GM12878 (cell line): ENCODE measurements around the gene APPL2. TPM values are rescaled to one million over a fixed set of nuclear protein-coding genes. Genes with fewer than 3 reads are reported as not detected.

Source experiments
- ATAC-seq: fragments of 200-7000 bp; cut with Tn5 transposase; 3 replicates; pipeline ENCODE4 v1.9.1; 2020; ENCODE audit warnings: mild to moderate bottlenecking, moderate library complexity
- BruUV-seq: library from RNA; stranded (reverse); fragments of 400-500 nt; replicated peaks from 2 replicates; lab custom pipeline; 2021; lab: Mats Ljungman, UMichigan
- CTCF ChIA-PET: fragments of 300-600 bp; sonication (Branson Sonifier 250); formaldehyde crosslinking; extraction: SDS; loops from one replicate; lab custom pipeline; 2021; ENCODE audit warnings: inconsistent platforms; lab: Yijun Ruan, JAX
- POLR2A ChIA-PET: fragments of 350-600 bp; formaldehyde crosslinking; extraction: SDS; loops from one replicate; lab custom pipeline; 2021; ENCODE audit warnings: inconsistent platforms; lab: Charles Lee
- RAD21 ChIA-PET: fragments of 300-600 bp; sonication (Branson Sonifier 250); formaldehyde crosslinking; loops from one replicate; lab custom pipeline; 2023; ENCODE audit warnings: antibody characterized with exemption; ENCODE audit not compliant: unreplicated experiment; lab: Charles Lee
- SMC1A ChIA-PET: fragments of 300-600 bp; sonication (Branson Sonifier 250); formaldehyde crosslinking; loops from one replicate; lab custom pipeline; 2023; ENCODE audit not compliant: unreplicated experiment, uncharacterized antibody; lab: Charles Lee
- DNase-seq: peaks from one replicate; pipeline ENCODE4 v3.0.0-alpha.2; 2011; ENCODE audit warnings: low read depth, low spot score
- FAIRE-seq: peaks from 3 replicates; lab custom pipeline; 2011; peaks lifted over from hg19 to GRCh38; lab: Jason Lieb, UNC
- H2AFZ ChIP-seq: 2 replicates; pipeline ENCODE4 v1.6.0; 2011; ENCODE audit warnings: low read depth, low read length, control low read depth; ENCODE audit not compliant: control insufficient read depth
- H3K27ac ChIP-seq: 2 replicates; pipeline ENCODE4 v1.5.1; 2011; ENCODE audit warnings: control low read depth; ENCODE audit not compliant: control insufficient read depth, insufficient read depth
- H3K27me3 ChIP-seq, 2 experiments: replicated peaks in 1 of 2; 2 replicates each; pipeline versions ENCODE4 v1.6.0 to v1.6.1; 2011; ENCODE audit warnings: low read length in 1 of 2; ENCODE audit not compliant: control insufficient read depth in 2 of 2, insufficient read depth in 2 of 2
- H3K36me3 ChIP-seq, 2 experiments: 2 replicates each; pipeline ENCODE4 v1.5.1; 2011; ENCODE audit warnings: low read length in 1 of 2; ENCODE audit not compliant: control insufficient read depth in 2 of 2, insufficient read depth in 2 of 2
- H3K4me1 ChIP-seq: 2 replicates; pipeline ENCODE4 v1.6.1; 2011; ENCODE audit warnings: mild to moderate bottlenecking, low read length, moderate library complexity, mixed read lengths; ENCODE audit not compliant: control insufficient read depth, insufficient read depth
- H3K4me2 ChIP-seq: 2 replicates; pipeline ENCODE4 v1.6.0; 2011; ENCODE audit warnings: control low read depth; ENCODE audit not compliant: control insufficient read depth, insufficient read depth
- H3K4me3 ChIP-seq: fragments of 200-600 bp; sonication (generic); 2 replicates; pipeline ENCODE4 v1.5.1; 2016
- H3K79me2 ChIP-seq: 2 replicates; pipeline ENCODE4 v1.6.0; 2011; ENCODE audit warnings: low read length; ENCODE audit not compliant: control insufficient read depth, insufficient read depth
- H3K9ac ChIP-seq: 2 replicates; pipeline ENCODE4 v1.8.0; 2011; ENCODE audit warnings: low read length, control low read depth, mixed read lengths; ENCODE audit not compliant: control insufficient read depth, insufficient read depth
- H3K9me3 ChIP-seq: replicated peaks from 3 replicates; pipeline ENCODE4 v1.5.1; 2011; ENCODE audit warnings: mild to moderate bottlenecking, low read length; ENCODE audit not compliant: control insufficient read depth, insufficient read depth
- H4K20me1 ChIP-seq: 2 replicates; pipeline ENCODE4 v1.6.0; 2011; ENCODE audit not compliant: control insufficient read depth, insufficient read depth
- FOXK2 ChIP-seq: fragments of 450-650 bp; IDR thresholded peaks from 2 replicates; pipeline ENCODE4 v1.6.1; 2017; ENCODE audit warnings: mild to moderate bottlenecking, moderate library complexity
- SPI1 ChIP-seq: IDR thresholded peaks from 2 replicates; pipeline ENCODE4 v1.6.1; 2011; ENCODE audit warnings: low read depth, mild to moderate bottlenecking, low read length, moderate library complexity, borderline replicate concordance; ENCODE audit not compliant: insufficient read depth
- TBL1XR1 ChIP-seq: IDR thresholded peaks from 2 replicates; pipeline ENCODE4 v1.6.1; 2012; ENCODE audit warnings: low read depth, low read length, improper control_type of control experiment
- WGBS: methylation state at CpG from one replicate; pipeline ENCODE4 v1.1.6; 2016; ENCODE audit warnings: low lambda C conversion rate; ENCODE audit not compliant: insufficient replicate concordance, insufficient coverage; ENCODE audit errors: missing lambda C conversion rate; 5-methylcytosine and 5-hydroxymethylcytosine counted together
- in situ Hi-C: fragments of 300-500 bp; cut with MboI; formaldehyde crosslinking; loops from 9 replicates; pipeline ENCODE4 v1.14.3; 2018; ENCODE audit warnings: mixed read lengths
- intact Hi-C: fragments of 100-400 bp; cut with micrococcal nuclease; formaldehyde crosslinking; loops from one replicate; pipeline ENCODE4 v1.14.2; 2022; ENCODE audit not compliant: unreplicated experiment
- polyA plus RNA-seq, 11 experiments: library from polyadenylated mRNA; depleted of rRNA in 4 of 11; unstranded in 6 of 11; stranded (reverse) in 5 of 11; fragments of >200 nt; fragmentation: Nextera tagmentation in 4 of 11; fragmentation: Illumina TruSeq in 1 of 11; extraction: Ambion mirVana in 4 of 11; extraction: Trizol in 1 of 11; gene quantifications; 1 replicate in 1 of 11; 2 replicates in 10 of 11; pipeline versions ENCODE4 v1.2.1 to v1.2.3, GENCODE V29; 2011 to 2016; ENCODE audit warnings: inconsistent platforms in 2 of 11, missing spikeins in 2 of 11, low read depth in 1 of 11
- total RNA-seq, 4 experiments: library from RNA; depleted of rRNA in 3 of 4; stranded (reverse); fragments of >200 nt in 3 of 4; fragmentation: Illumina TruSeq in 1 of 4; extraction: Trizol in 1 of 4; gene quantifications; 2 replicates each; pipeline versions ENCODE4 v1.2.1 to v1.2.3, GENCODE V29; 2013 to 2021
- TF ChIP-seq, protein P1 (sequence below): fragments of 450-650 bp; conservative IDR thresholded peaks from 2 replicates; pipeline ENCODE4 v1.6.1; 2017; ENCODE audit warnings: mild to moderate bottlenecking, moderate library complexity
- TF ChIP-seq, protein P2 (sequence below): fragments of 450-650 bp; IDR thresholded peaks from 2 replicates; pipeline ENCODE4 v1.6.1; 2018; ENCODE audit warnings: mild to moderate bottlenecking, low read depth, moderate library complexity; ENCODE audit not compliant: partially characterized antibody

The APPL2 gene
- total and polyA plus RNA-seq, 10 of the 15 experiments (the other 5 are each of a cell fraction or from before 2014, with no cell fraction given), result 1.9 to 14.2 (median 7.5) TPM

DNA sequence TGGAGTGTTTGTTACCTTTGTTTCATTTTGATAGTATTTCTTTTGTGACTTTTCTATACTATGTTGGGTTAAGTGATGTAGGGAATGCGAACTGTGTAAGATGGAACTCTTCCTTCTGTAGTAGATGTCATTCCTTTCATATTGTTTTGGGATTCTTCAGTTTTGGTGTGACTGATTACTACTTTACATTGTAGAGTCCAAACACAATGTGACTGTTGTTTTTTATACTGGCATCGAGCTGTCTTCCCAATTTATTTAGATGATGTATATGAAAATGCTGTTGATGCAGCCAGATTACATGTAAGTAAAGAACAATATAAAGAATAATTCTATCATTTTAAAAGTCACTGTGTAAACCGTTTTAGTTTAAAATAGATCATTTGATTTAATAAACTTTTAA is 93.7 kb downstream of the APPL2 start:
- SMC1A ChIA-PET, result no interaction called here
- in situ Hi-C loops (no loop called here), intact Hi-C loops (no loop called here)
- RAD21 ChIA-PET, result no interaction called here
- no peak for ATAC-seq
- no peaks in the 10 kb centered on the region for H3K79me2 ChIP-seq
- DNase-seq, result no peak
- no peak overlapping the region for H2AFZ ChIP-seq
- H3K4me3 ChIP-seq, result no peak overlapping the region
- H3K36me3 ChIP-seq, result peaks cover 0 to 14% of the 10 kb centered on the region in 2 experiments; a peak in 3 of 4 replicates
- no peak overlapping the region for H3K4me2 ChIP-seq
- no peaks in the 10 kb centered on the region for H4K20me1 ChIP-seq
- POLR2A ChIA-PET, result no interaction called here
- BruUV-seq, result no TSS peak
- CTCF ChIA-PET, result no interaction called here
- no peak for FAIRE-seq
- H3K27me3 ChIP-seq, result no peaks in the 10 kb centered on the region
- no peak overlapping the region for H3K9ac ChIP-seq
- no peaks in the 10 kb centered on the region for H3K9me3 ChIP-seq
- H3K27ac ChIP-seq, result no peak overlapping the region
- no peaks in the 10 kb centered on the region for H3K4me1 ChIP-seq
- WGBS, result 96% methylated on average over 3 of the region's 3 CpGs
- TF ChIP-seq SPI1 (no peak), FOXK2 (no peak), TBL1XR1 (no peak)
- TF ChIP-seq, protein P1, sequence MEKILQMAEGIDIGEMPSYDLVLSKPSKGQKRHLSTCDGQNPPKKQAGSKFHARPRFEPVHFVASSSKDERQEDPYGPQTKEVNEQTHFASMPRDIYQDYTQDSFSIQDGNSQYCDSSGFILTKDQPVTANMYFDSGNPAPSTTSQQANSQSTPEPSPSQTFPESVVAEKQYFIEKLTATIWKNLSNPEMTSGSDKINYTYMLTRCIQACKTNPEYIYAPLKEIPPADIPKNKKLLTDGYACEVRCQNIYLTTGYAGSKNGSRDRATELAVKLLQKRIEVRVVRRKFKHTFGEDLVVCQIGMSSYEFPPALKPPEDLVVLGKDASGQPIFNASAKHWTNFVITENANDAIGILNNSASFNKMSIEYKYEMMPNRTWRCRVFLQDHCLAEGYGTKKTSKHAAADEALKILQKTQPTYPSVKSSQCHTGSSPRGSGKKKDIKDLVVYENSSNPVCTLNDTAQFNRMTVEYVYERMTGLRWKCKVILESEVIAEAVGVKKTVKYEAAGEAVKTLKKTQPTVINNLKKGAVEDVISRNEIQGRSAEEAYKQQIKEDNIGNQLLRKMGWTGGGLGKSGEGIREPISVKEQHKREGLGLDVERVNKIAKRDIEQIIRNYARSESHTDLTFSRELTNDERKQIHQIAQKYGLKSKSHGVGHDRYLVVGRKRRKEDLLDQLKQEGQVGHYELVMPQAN, result no peak
- TF ChIP-seq, protein P2, sequence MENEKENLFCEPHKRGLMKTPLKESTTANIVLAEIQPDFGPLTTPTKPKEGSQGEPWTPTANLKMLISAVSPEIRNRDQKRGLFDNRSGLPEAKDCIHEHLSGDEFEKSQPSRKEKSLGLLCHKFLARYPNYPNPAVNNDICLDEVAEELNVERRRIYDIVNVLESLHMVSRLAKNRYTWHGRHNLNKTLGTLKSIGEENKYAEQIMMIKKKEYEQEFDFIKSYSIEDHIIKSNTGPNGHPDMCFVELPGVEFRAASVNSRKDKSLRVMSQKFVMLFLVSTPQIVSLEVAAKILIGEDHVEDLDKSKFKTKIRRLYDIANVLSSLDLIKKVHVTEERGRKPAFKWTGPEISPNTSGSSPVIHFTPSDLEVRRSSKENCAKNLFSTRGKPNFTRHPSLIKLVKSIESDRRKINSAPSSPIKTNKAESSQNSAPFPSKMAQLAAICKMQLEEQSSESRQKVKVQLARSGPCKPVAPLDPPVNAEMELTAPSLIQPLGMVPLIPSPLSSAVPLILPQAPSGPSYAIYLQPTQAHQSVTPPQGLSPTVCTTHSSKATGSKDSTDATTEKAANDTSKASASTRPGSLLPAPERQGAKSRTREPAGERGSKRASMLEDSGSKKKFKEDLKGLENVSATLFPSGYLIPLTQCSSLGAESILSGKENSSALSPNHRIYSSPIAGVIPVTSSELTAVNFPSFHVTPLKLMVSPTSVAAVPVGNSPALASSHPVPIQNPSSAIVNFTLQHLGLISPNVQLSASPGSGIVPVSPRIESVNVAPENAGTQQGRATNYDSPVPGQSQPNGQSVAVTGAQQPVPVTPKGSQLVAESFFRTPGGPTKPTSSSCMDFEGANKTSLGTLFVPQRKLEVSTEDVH, result no peak
